ENCODE data around the gene CAPZA1. TPM values are rescaled to one million over a fixed set of nuclear protein-coding genes. Genes with fewer than 3 reads are reported as not detected.

The CAPZA1 gene
- total and polyA plus RNA-seq, 2 of the 8 experiments (the other 6 are each of a cell fraction or from before 2014, with no cell fraction given) = 48.9 to 107 TPM

- Histone ChIP-seq H3K4ac (replicated peaks; ENCODE audit: insufficient read length, low read depth, low read length) (no peak overlapping the region), H4K8ac (ENCODE audit: extremely low read depth, insufficient read depth, low read length) (no peak overlapping the region), H2BK12ac (ENCODE audit: low read depth, low read length) (no peak overlapping the region), H3K4me2 (ENCODE audit: insufficient read depth in 1 of 2, low read depth in 2 of 2, low read length in 2 of 2) (peak overlapping the region in 1 of 2 experiments; percentile 41; a peak in 1 of 4 replicates), H2BK5ac (ENCODE audit: low read depth, low read length) (no peak overlapping the region; the same call in 1 of the 2 replicates), H3K9ac (replicated peaks in 1 of 4; ENCODE audit: extremely low read depth in 1 of 4, low read depth in 3 of 4, low read length in 3 of 4) (no peak overlapping the region), H3K79me2 (ENCODE audit: control insufficient read depth in 1 of 2, insufficient read depth in 2 of 2, low read length in 2 of 2) (no peaks in the 10 kb centered on the region), H3K27me3 (replicated peaks in 1 of 4; ENCODE audit: control insufficient read depth in 3 of 4, extremely low read depth in 1 of 4, insufficient read depth in 3 of 4, low read length in 3 of 4) (peaks cover 0 to 10% (median 5%) of the 10 kb centered on the region in 4 experiments; a peak in 2 of 7 replicates), H4K20me1 (replicated peaks in 1 of 2; ENCODE audit: control insufficient read depth in 1 of 2, insufficient read depth in 2 of 2, low read length in 2 of 2) (peaks cover 10 to 24% of the 10 kb centered on the region in 2 experiments), H2BK20ac (ENCODE audit: low read length) (no peak overlapping the region), H3K36me3 (ENCODE audit: control insufficient read depth in 2 of 4, insufficient read depth in 4 of 4, low read length in 3 of 4) (peaks cover 4 to 14% (median 8%) of the 10 kb centered on the region in 4 experiments; a peak in 5 of 8 replicates), H4K5ac (ENCODE audit: insufficient read length, low read depth, low read length) (no peak overlapping the region), H3K4me1 (replicated peaks in 1 of 4; ENCODE audit: control insufficient read depth in 3 of 4, insufficient read depth in 4 of 4, low read length in 3 of 4) (peaks cover 14 to 55% (median 32%) of the 10 kb centered on the region in 4 experiments), H3K23me2 (ENCODE audit: low read depth, low read length) (peaks cover 11% of the 10 kb centered on the region; the same call in 1 of the 2 replicates), H3K27ac (ENCODE audit: low read depth, low read length) (no peak overlapping the region), H3K23ac (ENCODE audit: insufficient read length) (no peak overlapping the region), H3K79me1 (ENCODE audit: low read depth, low read length) (no peaks in the 10 kb centered on the region), H2AFZ (ENCODE audit: low read length) (no peak overlapping the region), H3K18ac (ENCODE audit: extremely low read depth, low read length) (no peak overlapping the region), H2BK15ac (ENCODE audit: low read length) (no peak overlapping the region), H3K14ac (ENCODE audit: insufficient read length) (no peak overlapping the region), H2AK5ac (ENCODE audit: low read depth, low read length) (no peak overlapping the region), H2BK120ac (replicated peaks; ENCODE audit: low read depth, low read length) (no peak overlapping the region), H4K91ac (replicated peaks; ENCODE audit: insufficient read length, low read length) (no peak overlapping the region), H3K4me3 (ENCODE audit: extremely low read depth in 1 of 4, insufficient read depth in 2 of 4, low read depth in 3 of 4, low read length in 4 of 4) (no peak overlapping the region), H3K56ac (replicated peaks; ENCODE audit: insufficient read length, low read depth, low read length) (no peak overlapping the region), H3K9me3 (ENCODE audit: insufficient read depth in 2 of 2, low read depth in 1 of 2, low read length in 1 of 2) (no peaks in the 10 kb centered on the region)
- FAIRE-seq (no peak), DNase-seq (ENCODE audit: low read depth in 1 of 2, low spot score in 2 of 2) (no peak)
- TF ChIP-seq SP1 (IDR thresholded peaks at IDR 0.05; ENCODE audit: low read depth, low read length) = no peak
- no peak for TF ChIP-seq MAFK (IDR thresholded peaks at IDR 0.05; ENCODE audit: low read depth, low read length)
- TF ChIP-seq CBX8 (IDR thresholded peaks at IDR 0.05; ENCODE audit: borderline replicate concordance, low read depth, low read length) = no peak
- no peak for TF ChIP-seq EZH2 (IDR thresholded peaks at IDR 0.05; ENCODE audit: low read depth, low read length, severe bottlenecking)
- no peak for TF ChIP-seq ZNF274 (IDR thresholded peaks at IDR 0.05; ENCODE audit: borderline replicate concordance, extremely low read depth, low read length)
- TF ChIP-seq CBX5 (IDR thresholded peaks at IDR 0.05; ENCODE audit: low read depth, low read length) = no peak
- TF ChIP-seq RBBP5 (IDR thresholded peaks at IDR 0.05; ENCODE audit: borderline replicate concordance, low read depth, low read length) = no peak
- TF ChIP-seq NRF1 (IDR thresholded peaks at IDR 0.05; ENCODE audit: low read depth, low read length) = no peak
- no peak for TF ChIP-seq HDAC2 (IDR thresholded peaks at IDR 0.05; ENCODE audit: borderline replicate concordance in 1 of 2, low read depth in 2 of 2, low read length in 2 of 2)
- WGBS, 2 experiments (ENCODE audit: extremely low coverage in 1 of 2, insufficient coverage in 1 of 2, insufficient read length in 1 of 2, insufficient replicate concordance in 2 of 2, low coverage in 1 of 2, low lambda C conversion rate in 2 of 2, missing lambda C conversion rate in 1 of 2) = 91% methylated on average over 8 of the region's 8 CpGs; no CpG with 5 or more reads in 1 of the 2 experiments
- ChIA-PET CTCF (ENCODE audit: partially characterized antibody) (interaction anchor here (0.7 to 9.8 kb wide), 8 partner anchors 11 to 345 kb away, joined by 3 to 63 read pairs (median 6); partner anchors contain the start of genes MOV10 and PPM1J), POLR2A (ENCODE audit: partially characterized antibody) (interaction anchor here (1.0 to 4.1 kb wide), 14 partner anchors 9 to 313 kb away, joined by 3 to 71 read pairs (median 4); partner anchors contain the start of genes MOV10, PPM1J, ST7L and WNT2B)
Measured at GRCh38 chr1:112703706-112704105, 84.1 kb downstream of the CAPZA1 start.
